Sigmoid colon (tissue), 4 donors: Measurements from ENCODE around the gene SLC6A4.

Experiments used
- EP300 ChIP-seq, 4 donors: sonication (generic); formaldehyde crosslinking; IDR thresholded peaks; one replicate each; pipeline ENCODE4 v1.6.1; 2017; ENCODE audit warnings: antibody characterized with exemption in 4 of 4
- POLR2A ChIP-seq, 2 donors: fragments of 450-650 bp; IDR thresholded peaks; one replicate each; pipeline ENCODE4 v1.6.1; 2016; ENCODE audit warnings: antibody characterized with exemption in 2 of 2, mild to moderate bottlenecking in 2 of 2, moderate library complexity in 2 of 2
- POLR2AphosphoS5 ChIP-seq, 4 donors: sonication (generic); formaldehyde crosslinking; IDR thresholded peaks; one replicate each; pipeline ENCODE4 v1.6.1; 2017; ENCODE audit warnings: antibody characterized with exemption in 4 of 4
- TF ChIP-seq, protein P1 (sequence below), 4 experiments: fragments of 450-650 bp in 3 of 4; fragments of 200-600 bp in 1 of 4; IDR thresholded peaks; one replicate each; pipeline ENCODE4 v1.5.1; 2016 to 2019; ENCODE audit warnings: antibody characterized with exemption in 4 of 4, mild to moderate bottlenecking in 3 of 4, moderate library complexity in 2 of 4

DNA sequence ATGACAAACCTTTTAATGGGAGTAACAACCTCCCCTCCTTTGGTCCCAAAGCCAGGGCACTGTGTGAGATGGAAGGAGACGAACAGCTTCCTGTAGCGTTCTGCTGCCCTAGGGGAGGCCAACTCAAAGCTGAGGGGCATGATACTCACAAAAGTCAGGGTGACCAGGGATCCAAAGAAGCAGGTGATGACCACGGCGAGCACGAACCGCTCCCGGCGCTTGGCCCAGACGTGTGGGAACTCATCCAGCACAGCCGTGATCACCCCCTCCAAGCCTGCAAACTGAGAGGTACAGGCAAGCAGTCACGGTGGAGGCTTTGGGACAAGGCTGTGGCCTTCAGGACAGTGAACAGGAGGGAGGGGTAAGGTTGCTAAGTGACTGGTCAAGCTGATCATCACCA, 25.1 kb downstream of the SLC6A4 start:
- TF ChIP-seq, protein P1, sequence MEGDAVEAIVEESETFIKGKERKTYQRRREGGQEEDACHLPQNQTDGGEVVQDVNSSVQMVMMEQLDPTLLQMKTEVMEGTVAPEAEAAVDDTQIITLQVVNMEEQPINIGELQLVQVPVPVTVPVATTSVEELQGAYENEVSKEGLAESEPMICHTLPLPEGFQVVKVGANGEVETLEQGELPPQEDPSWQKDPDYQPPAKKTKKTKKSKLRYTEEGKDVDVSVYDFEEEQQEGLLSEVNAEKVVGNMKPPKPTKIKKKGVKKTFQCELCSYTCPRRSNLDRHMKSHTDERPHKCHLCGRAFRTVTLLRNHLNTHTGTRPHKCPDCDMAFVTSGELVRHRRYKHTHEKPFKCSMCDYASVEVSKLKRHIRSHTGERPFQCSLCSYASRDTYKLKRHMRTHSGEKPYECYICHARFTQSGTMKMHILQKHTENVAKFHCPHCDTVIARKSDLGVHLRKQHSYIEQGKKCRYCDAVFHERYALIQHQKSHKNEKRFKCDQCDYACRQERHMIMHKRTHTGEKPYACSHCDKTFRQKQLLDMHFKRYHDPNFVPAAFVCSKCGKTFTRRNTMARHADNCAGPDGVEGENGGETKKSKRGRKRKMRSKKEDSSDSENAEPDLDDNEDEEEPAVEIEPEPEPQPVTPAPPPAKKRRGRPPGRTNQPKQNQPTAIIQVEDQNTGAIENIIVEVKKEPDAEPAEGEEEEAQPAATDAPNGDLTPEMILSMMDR (IDR thresholded peaks at IDR 0.05) = no peak
- TF ChIP-seq POLR2A (IDR thresholded peaks at IDR 0.05) (no peak), EP300 (IDR thresholded peaks at IDR 0.05) (no peak), POLR2AphosphoS5 (IDR thresholded peaks at IDR 0.05) (no peak)
